Activated gamma-delta T cell (primary cell): ENCODE results near the gene TAS2R30.
"Not testable (repeated sequence)": the region's sequence is repeated elsewhere in the genome, so short reads cannot be mapped to it uniquely, and the experiment has no call there.

Experiments used
- DNase-seq: peaks from one replicate; lab custom pipeline; 2025; lab: John Stamatoyannopoulos, UW

TAS2R30 gene

DNA sequence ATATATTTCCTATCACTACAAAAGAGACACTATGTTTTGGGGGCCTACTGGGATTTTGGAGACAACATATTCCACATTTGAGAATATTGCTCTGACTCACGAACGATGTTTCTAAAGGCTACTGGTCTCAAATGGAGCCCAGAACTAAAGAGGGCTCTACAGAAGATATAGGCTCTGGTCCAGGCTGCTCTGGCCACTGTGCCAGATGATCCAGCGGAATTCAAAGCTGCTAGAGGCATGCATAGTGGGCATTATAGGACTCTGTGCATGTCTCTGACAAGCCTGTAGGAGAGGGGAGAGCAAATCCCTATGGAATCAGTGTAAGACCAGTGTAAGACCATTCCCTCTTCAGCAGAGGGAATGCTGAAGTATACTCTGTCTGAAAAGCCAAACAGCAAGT lies 4.1 kb downstream of the TAS2R30 start:
- no peak for DNase-seq

DNA sequence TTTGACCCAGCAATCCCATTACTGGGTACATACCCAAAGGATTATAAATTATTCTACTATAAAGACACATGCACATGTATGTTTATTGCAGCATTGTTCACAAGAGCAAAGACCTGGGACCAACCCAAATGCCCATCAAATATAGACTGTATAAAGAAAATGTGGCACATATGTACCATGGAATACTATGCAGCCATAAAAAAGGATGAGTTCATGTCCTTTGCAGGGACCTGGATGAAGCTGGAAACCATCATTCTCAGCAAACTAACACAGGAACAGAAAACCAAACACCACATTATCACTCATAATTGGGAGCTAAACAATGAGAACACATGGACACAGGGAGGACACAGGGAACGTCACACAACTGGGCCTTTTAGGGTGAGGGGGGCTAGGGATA lies 20.3 kb downstream of the TAS2R30 start:
- not testable (repeated sequence) for DNase-seq

DNA sequence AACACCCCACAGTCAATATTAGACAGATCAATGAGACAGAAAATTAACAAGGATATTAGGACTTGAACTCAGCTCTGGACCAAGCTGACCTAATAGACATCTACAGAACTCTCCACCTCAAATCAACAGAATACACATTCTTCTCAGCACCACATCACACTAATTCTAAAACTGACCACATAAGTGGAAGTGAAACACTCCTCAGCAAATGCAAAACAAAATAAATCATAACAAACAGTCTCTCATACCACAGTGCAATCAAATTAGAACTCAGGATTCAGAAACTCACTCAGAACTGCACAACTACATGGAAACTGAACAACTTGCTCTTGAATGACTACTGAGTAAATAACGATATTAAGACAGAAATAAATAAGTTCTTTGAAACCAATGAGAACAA lies 23.2 kb downstream of the TAS2R30 start:
- not testable (repeated sequence) for DNase-seq

DNA sequence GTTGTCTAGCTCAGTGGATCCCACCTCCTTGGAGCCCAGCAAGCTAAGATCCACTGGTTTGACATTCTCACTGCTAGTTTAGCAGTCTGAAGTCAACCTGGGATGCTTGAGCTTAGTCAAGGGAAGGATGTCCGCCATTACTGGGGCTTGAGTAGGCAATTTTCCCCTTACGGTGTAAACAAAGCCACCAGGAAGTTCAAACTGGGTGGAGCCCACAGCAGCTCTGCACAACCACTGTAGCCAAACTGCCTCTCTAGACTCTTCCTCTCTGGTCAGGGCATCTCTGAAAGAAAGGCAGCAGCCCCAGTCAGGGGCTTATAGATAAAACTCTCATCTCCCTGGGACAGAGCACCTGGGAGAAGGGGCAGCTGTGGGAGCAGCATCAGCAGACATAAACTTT lies 25.6 kb downstream of the TAS2R30 start:
- no peak for DNase-seq

DNA sequence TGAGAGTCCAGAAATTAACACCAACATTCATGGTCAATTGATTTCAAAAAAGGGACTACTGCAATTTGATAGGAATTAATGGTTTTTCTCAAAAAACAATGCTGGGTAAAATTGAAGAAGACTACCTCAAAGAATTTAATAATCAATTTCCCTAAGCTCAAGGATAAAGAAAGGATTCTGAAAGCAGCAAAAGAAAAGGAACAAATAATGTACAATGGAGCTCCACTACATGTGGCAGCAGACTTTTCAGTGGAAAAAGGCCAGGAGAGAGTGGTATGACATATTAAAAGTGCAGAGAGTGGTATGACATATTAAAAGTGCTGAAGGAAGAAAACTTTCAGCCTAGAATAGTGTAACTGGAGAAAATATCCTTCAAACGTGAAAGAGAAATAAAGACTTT lies 26.7 kb downstream of the TAS2R30 start:
- no peak for DNase-seq

DNA sequence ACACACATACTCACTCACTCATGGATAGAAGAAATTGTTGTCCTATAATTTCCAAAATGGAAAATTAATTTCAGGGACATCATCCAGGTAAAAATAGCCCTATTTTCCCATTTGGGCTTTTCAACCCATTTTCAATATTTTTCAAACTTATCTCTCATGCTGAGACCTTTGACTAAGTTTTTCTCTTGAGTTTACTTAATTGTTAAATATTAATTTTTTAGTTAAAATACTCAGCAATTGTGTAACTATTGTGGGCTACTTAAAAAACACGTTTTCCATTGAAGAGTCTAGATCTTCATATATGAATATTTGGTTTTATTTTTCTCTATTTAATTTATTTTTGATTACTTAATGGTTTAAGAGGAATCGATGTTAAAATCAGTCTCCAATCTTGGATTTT lies 28.2 kb downstream of the TAS2R30 start:
- no peak for DNase-seq

DNA sequence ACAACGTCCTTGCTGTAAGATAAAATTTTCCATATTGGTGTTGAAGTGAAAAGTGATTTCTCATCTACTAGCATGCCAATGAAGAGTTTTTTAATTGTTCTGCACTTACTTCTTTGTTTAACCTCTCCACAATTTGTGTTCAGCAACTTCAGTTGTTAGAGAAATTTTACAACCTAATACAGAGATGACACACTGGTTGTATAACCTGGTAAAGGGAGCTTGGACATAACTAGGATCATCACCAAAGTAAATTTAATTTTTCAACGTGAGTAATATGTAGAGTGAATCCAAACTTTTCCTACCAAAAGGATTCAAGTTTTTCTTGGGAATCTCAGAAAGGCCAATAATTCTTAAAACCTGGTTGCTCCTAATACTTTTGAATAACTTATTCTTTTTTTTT lies 28.9 kb downstream of the TAS2R30 start:
- no peak for DNase-seq

DNA sequence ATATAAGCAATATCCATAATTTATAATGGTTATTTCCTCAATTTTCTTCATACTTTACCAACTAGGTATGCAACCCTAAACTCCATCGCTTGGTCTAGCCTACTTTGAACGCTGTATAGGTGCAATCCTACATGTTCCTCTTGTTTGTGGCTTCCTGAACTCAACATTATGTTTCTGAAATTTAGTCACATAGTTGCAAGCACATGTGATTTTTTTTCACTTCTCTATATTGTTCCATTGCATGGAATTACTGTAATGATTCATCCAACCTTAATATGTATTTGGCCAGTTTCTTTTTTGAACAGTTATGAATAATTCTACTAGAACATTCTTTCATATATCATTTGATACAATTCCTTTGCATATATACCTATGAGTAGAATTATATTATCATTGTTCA lies 39.5 kb downstream of the TAS2R30 start:
- not testable (repeated sequence) for DNase-seq

DNA sequence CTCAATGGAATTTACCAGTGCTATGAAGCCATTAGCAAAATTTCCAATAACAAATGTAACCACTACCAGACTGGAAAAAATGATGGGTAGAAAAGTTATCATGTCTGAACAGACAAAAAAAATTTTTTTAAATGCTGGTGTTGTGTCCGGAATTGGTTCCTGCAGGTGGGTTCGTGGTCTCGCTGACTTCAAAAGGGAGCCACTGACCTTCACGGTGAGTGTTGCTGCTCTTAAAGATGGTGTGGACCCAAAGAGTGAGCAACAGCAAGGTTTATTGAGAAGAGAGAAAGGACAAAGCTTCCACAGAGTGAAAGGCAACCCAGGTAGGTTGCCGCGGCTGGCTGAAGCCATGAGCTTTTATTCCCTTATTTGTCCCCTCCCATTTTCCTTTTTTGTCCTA lies 42.3 kb downstream of the TAS2R30 start, which contains the start of gene TAS2R43:
Gene TAS2R43 (minus strand): TSS at position 186 of the 400 bp plus-strand sequence. CDS start 84 bp downstream, at position 102.
- no peak for DNase-seq

DNA sequence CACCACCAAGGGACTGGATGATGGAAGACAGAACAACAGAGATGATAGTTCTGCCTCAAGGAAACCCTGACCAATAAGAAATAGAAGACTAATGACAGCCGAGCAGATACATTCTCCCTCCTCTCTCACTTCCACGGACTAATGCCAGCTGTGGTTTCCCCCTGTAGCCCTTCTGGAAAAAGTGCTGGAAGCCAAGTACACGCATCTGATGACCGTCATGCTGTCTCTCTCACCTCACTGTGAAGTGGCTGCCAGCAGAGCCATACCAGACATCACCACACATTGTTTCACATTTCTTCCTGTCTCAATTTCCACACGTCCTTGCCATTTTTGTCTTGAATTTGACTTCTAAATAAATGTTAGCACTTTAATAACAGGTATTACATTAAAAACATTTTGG lies 45.2 kb downstream of the TAS2R30 start:
- DNase-seq = no peak

DNA sequence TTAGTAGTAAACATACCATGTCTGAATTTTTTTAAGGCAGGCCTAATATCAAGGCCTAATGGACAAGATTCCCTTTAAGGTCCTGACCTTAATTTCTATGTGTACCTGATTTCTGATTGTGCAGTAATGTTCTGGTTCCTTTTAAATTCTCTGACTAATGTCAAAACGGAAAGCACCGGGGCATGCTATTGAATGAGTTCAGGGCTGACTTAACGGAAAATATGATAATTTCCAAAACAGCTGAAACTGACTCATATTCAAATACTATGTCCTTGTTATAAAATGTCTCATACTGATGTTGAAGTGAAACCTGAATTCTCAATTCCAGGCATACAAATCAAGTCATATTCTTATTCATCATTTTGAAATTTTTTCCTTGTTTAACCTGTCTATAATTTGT lies 49.0 kb downstream of the TAS2R30 start:
- no peak for DNase-seq
